HEK293 (cell line): ENCODE results near the gene RAB40C.

ENCODE experiments used
- SALL2 ChIP-seq: fragments of 450-650 bp; formaldehyde crosslinking; IDR thresholded peaks from 2 replicates; pipeline ENCODE4 v1.5.0; 2017; ENCODE audit warnings: missing biosample characterization, mild to moderate bottlenecking, missing genetic modification characterization, borderline replicate concordance
- SCRT2 ChIP-seq: fragments of 450-650 bp; formaldehyde crosslinking; IDR thresholded peaks from 2 replicates; pipeline ENCODE4 v1.5.1; 2016; ENCODE audit warnings: missing biosample characterization, missing genetic modification characterization
- YY1 ChIP-seq: fragments of 450-650 bp; formaldehyde crosslinking; IDR thresholded peaks from 2 replicates; pipeline ENCODE4 v1.5.1; 2018; ENCODE audit warnings: missing biosample characterization, missing genetic modification characterization
- ZBTB11 ChIP-seq: fragments of 450-650 bp; formaldehyde crosslinking; conservative IDR thresholded peaks from 2 replicates; pipeline ENCODE4 v1.5.1; 2016; ENCODE audit warnings: low read depth, missing biosample characterization, missing genetic modification characterization
- ZBTB26 ChIP-seq: fragments of 450-650 bp; formaldehyde crosslinking; optimal IDR thresholded peaks from 2 replicates; pipeline ENCODE3; 2016; ENCODE audit warnings: missing biosample characterization, mild to moderate bottlenecking, missing genetic modification characterization
- ZNF121 ChIP-seq: fragments of 450-650 bp; formaldehyde crosslinking; IDR thresholded peaks from 2 replicates; pipeline ENCODE4 v1.5.1; 2016; ENCODE audit warnings: missing biosample characterization, missing genetic modification characterization
- ZNF274 ChIP-seq, 2 experiments: fragments of 200-500 bp in 1 of 2; fragments of 450-650 bp in 1 of 2; sonication (Bioruptor generic) in 1 of 2; formaldehyde crosslinking in 1 of 2; IDR thresholded peaks; 2 replicates each; pipeline versions ENCODE4 v1.5.1 to v1.6.1; 2014 to 2016; ENCODE audit warnings: borderline replicate concordance in 1 of 2, inconsistent platforms in 1 of 2, low read length in 1 of 2, missing biosample characterization in 1 of 2, missing genetic modification characterization in 1 of 2
- ZNF292 ChIP-seq: fragments of 450-650 bp; formaldehyde crosslinking; IDR thresholded peaks from 2 replicates; pipeline ENCODE4 v1.5.1; 2016; ENCODE audit warnings: low read depth, missing biosample characterization, missing genetic modification characterization, borderline replicate concordance
- ZNF580 ChIP-seq: fragments of 450-650 bp; formaldehyde crosslinking; IDR thresholded peaks from 2 replicates; pipeline ENCODE4 v1.5.1; 2016; ENCODE audit warnings: missing biosample characterization, missing genetic modification characterization
- ZNF660 ChIP-seq: fragments of 450-650 bp; IDR thresholded peaks from 2 replicates; pipeline ENCODE4 v1.5.1; 2018; ENCODE audit warnings: missing biosample characterization, mild to moderate bottlenecking, missing genetic modification characterization
- TF ChIP-seq, protein P1 (sequence below): fragments of 450-650 bp; formaldehyde crosslinking; IDR thresholded peaks from 2 replicates; pipeline ENCODE4 v1.5.1; 2016; ENCODE audit warnings: missing biosample characterization, missing genetic modification characterization
- TF ChIP-seq, protein P2 (sequence below): fragments of 450-650 bp; formaldehyde crosslinking; IDR thresholded peaks from 2 replicates; pipeline ENCODE4 v1.5.1; 2016; ENCODE audit warnings: missing biosample characterization, missing genetic modification characterization, low read depth
- TF ChIP-seq, protein P3 (sequence below): fragments of 450-650 bp; formaldehyde crosslinking; IDR thresholded peaks from 2 replicates; pipeline ENCODE4 v1.5.1; 2017; ENCODE audit warnings: missing biosample characterization, missing genetic modification characterization

DNA sequence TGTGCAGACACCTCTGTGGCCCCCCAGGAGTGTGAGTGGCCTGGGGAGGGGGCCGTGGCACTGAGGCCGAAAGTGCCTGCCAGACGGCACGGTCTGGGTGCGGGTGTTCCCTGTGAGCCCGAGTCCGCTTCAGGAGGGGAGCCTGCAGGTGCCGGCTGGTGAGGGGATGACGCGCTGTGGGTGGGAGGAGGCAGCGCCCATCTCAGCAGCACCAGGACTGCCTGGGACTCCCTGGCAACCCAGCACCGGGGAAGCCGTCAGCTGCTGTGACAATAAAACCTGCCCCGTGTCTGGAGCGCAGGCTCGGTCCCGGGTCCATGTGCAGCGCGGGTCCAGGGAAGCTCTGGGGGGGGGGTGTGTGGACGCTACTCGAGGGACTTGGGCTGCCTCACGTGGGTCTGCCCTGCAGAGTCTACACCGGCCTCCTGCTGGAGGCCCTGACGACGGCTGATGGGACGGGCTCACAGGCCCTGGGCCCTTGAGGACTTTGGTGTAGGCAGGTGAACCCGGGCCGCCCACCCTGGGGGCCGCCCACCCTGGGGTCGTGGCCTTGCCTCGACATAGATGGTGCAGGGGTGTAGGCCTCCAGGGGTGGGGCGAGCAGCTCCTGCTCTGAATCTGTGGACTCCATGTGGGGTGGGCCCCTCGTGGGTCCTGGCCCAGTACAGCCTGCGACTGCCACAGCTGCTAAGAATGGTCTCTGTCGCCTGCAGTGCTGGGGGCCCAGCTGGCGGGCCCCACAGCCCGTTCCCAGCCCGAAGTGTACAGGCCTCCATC lies 5.9 kb upstream of the RAB40C start:
- TF ChIP-seq, protein P1, sequence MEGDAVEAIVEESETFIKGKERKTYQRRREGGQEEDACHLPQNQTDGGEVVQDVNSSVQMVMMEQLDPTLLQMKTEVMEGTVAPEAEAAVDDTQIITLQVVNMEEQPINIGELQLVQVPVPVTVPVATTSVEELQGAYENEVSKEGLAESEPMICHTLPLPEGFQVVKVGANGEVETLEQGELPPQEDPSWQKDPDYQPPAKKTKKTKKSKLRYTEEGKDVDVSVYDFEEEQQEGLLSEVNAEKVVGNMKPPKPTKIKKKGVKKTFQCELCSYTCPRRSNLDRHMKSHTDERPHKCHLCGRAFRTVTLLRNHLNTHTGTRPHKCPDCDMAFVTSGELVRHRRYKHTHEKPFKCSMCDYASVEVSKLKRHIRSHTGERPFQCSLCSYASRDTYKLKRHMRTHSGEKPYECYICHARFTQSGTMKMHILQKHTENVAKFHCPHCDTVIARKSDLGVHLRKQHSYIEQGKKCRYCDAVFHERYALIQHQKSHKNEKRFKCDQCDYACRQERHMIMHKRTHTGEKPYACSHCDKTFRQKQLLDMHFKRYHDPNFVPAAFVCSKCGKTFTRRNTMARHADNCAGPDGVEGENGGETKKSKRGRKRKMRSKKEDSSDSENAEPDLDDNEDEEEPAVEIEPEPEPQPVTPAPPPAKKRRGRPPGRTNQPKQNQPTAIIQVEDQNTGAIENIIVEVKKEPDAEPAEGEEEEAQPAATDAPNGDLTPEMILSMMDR (tag by site-specific recombination) = no peak
- TF ChIP-seq YY1 (tag by site-specific recombination) = no peak
- 0 out of 2 replicates have a peak, but pooled peaks have one; percentile 24 for TF ChIP-seq ZNF121 (tag by site-specific recombination)
- TF ChIP-seq ZNF580 (tag by site-specific recombination) = no peak
- no peak for TF ChIP-seq ZNF292
- no peak for TF ChIP-seq ZNF274 (IDR thresholded peaks at IDR 0.05; ENCODE audit: low read length)
- no peak for TF ChIP-seq ZNF274 (tag by site-specific recombination; IDR thresholded peaks at IDR 0.05; ENCODE audit: borderline replicate concordance)
- no peak for TF ChIP-seq SCRT2 (tag by site-specific recombination)
- no peak for TF ChIP-seq SALL2 (tag by site-specific recombination)
- TF ChIP-seq ZBTB26 (tag by site-specific recombination) = peak; percentile 22
- TF ChIP-seq ZNF660 = no peak
- TF ChIP-seq, protein P2, sequence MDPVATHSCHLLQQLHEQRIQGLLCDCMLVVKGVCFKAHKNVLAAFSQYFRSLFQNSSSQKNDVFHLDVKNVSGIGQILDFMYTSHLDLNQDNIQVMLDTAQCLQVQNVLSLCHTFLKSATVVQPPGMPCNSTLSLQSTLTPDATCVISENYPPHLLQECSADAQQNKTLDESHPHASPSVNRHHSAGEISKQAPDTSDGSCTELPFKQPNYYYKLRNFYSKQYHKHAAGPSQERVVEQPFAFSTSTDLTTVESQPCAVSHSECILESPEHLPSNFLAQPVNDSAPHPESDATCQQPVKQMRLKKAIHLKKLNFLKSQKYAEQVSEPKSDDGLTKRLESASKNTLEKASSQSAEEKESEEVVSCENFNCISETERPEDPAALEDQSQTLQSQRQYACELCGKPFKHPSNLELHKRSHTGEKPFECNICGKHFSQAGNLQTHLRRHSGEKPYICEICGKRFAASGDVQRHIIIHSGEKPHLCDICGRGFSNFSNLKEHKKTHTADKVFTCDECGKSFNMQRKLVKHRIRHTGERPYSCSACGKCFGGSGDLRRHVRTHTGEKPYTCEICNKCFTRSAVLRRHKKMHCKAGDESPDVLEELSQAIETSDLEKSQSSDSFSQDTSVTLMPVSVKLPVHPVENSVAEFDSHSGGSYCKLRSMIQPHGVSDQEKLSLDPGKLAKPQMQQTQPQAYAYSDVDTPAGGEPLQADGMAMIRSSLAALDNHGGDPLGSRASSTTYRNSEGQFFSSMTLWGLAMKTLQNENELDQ (tag by site-specific recombination) = no peak
- TF ChIP-seq ZBTB11 (tag by site-specific recombination) = no peak
- TF ChIP-seq, protein P3, sequence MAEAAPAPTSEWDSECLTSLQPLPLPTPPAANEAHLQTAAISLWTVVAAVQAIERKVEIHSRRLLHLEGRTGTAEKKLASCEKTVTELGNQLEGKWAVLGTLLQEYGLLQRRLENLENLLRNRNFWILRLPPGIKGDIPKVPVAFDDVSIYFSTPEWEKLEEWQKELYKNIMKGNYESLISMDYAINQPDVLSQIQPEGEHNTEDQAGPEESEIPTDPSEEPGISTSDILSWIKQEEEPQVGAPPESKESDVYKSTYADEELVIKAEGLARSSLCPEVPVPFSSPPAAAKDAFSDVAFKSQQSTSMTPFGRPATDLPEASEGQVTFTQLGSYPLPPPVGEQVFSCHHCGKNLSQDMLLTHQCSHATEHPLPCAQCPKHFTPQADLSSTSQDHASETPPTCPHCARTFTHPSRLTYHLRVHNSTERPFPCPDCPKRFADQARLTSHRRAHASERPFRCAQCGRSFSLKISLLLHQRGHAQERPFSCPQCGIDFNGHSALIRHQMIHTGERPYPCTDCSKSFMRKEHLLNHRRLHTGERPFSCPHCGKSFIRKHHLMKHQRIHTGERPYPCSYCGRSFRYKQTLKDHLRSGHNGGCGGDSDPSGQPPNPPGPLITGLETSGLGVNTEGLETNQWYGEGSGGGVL (tag by site-specific recombination) = no peak
